Astrocyte (in vitro differentiated cells and primary cell): ENCODE data around the gene MARK2. TPM values are rescaled to one million over a fixed set of nuclear protein-coding genes. Genes with fewer than 3 reads are reported as not detected.
A peak's percentile ranks its signal among the peaks of the same experiment; 100 is the strongest.

Experiments
- DNase-seq: peaks from one replicate; pipeline ENCODE4 v3.0.0-alpha.2; 2010; ENCODE audit warnings: low read depth
- FAIRE-seq: peaks from 2 replicates; lab custom pipeline; 2011; peaks lifted over from hg19 to GRCh38; lab: Jason Lieb, UNC
- H2AFZ ChIP-seq: 2 replicates; pipeline ENCODE4 v1.6.0; 2012; ENCODE audit warnings: low read depth, low read length, inconsistent platforms
- H3K27ac ChIP-seq: 2 replicates; pipeline ENCODE4 v1.5.1; 2011; ENCODE audit warnings: low read depth, low read length, inconsistent platforms
- H3K27me3 ChIP-seq: 2 replicates; pipeline ENCODE4 v1.6.0; 2011; ENCODE audit warnings: low read length, inconsistent platforms; ENCODE audit not compliant: insufficient read depth
- H3K36me3 ChIP-seq: 2 replicates; pipeline ENCODE4 v1.5.1; 2011; ENCODE audit warnings: low read length, inconsistent platforms; ENCODE audit not compliant: insufficient read depth
- H3K4me1 ChIP-seq: 2 replicates; pipeline ENCODE4 v1.5.1; 2011; ENCODE audit warnings: low read length, inconsistent platforms; ENCODE audit not compliant: insufficient read depth
- H3K4me2 ChIP-seq: 2 replicates; pipeline ENCODE4 v1.6.0; 2012; ENCODE audit warnings: low read length, inconsistent platforms
- H3K4me3 ChIP-seq: 2 replicates; pipeline ENCODE4 v1.5.1; 2011; ENCODE audit warnings: low read depth, mild to moderate bottlenecking, low read length, inconsistent platforms; ENCODE audit not compliant: insufficient read depth
- H3K79me2 ChIP-seq: 2 replicates; pipeline ENCODE4 v1.6.0; 2012; ENCODE audit warnings: mild to moderate bottlenecking, low read length, inconsistent platforms; ENCODE audit not compliant: insufficient read depth
- H3K9ac ChIP-seq: 2 replicates; pipeline ENCODE4 v1.6.0; 2012; ENCODE audit warnings: mild to moderate bottlenecking, low read length, inconsistent platforms
- H3K9me3 ChIP-seq: 2 replicates; pipeline ENCODE4 v1.5.1; 2012; ENCODE audit warnings: low read depth, mild to moderate bottlenecking, low read length, inconsistent platforms; ENCODE audit not compliant: insufficient read depth
- H4K20me1 ChIP-seq: 2 replicates; pipeline ENCODE4 v1.6.0; 2012; ENCODE audit warnings: low read length, inconsistent platforms; ENCODE audit not compliant: insufficient read depth
- H3K27ac Mint-ChIP-seq: one replicate; pipeline ENCODE4 v1.8.0; 2021; ENCODE audit warnings: mild to moderate bottlenecking, mixed read lengths; ENCODE audit not compliant: unreplicated experiment
- H3K27me3 Mint-ChIP-seq: one replicate; pipeline ENCODE4 v1.8.0; 2021; ENCODE audit warnings: low read depth, mixed read lengths; ENCODE audit not compliant: unreplicated experiment
- H3K36me3 Mint-ChIP-seq: one replicate; pipeline ENCODE4 v1.8.0; 2021; ENCODE audit warnings: low read depth, mixed read lengths; ENCODE audit not compliant: unreplicated experiment
- H3K4me1 Mint-ChIP-seq: one replicate; pipeline ENCODE4 v1.8.0; 2021; ENCODE audit warnings: low read depth, mixed read lengths; ENCODE audit not compliant: unreplicated experiment
- H3K4me3 Mint-ChIP-seq: one replicate; pipeline ENCODE4 v1.8.0; 2021; ENCODE audit warnings: mild to moderate bottlenecking, moderate library complexity, mixed read lengths; ENCODE audit not compliant: unreplicated experiment
- H3K9me3 Mint-ChIP-seq: one replicate; pipeline ENCODE4 v1.8.0; 2021; ENCODE audit warnings: mild to moderate bottlenecking, mixed read lengths; ENCODE audit not compliant: unreplicated experiment
- CTCF ChIP-seq: IDR thresholded peaks from 2 replicates; pipeline ENCODE4 v1.5.1; 2011; ENCODE audit warnings: low read depth, mild to moderate bottlenecking, inconsistent platforms, low read length, moderate library complexity; ENCODE audit not compliant: insufficient read depth
- EZH2 ChIP-seq: IDR thresholded peaks from 2 replicates; pipeline ENCODE4 v1.6.1; 2012; ENCODE audit warnings: mild to moderate bottlenecking, low read length, inconsistent platforms; ENCODE audit not compliant: insufficient read depth
- total RNA-seq: library from RNA; stranded (reverse); gene quantifications from 2 replicates; pipeline ENCODE4 v1.2.1, GENCODE V29; 2021

The MARK2 gene
- total RNA-seq, 1 donor from 2014 or later: 38.1 TPM

GRCh38 chr11:63911876-63912275 lies 73.0 kb downstream of the MARK2 start:
- DNase-seq (no peak), FAIRE-seq (no peak)
- Histone ChIP-seq H2AFZ (no peak overlapping the region), H3K4me1 (no peaks in the 10 kb centered on the region), H3K9ac (no peak overlapping the region), H3K4me2 (no peak overlapping the region), H3K79me2 (no peaks in the 10 kb centered on the region), H3K27ac (no peak overlapping the region), H3K27me3 (no peaks in the 10 kb centered on the region), H3K9me3 (no peaks in the 10 kb centered on the region), H4K20me1 (peaks cover 19% of the 10 kb centered on the region), H3K4me3 (no peak overlapping the region), H3K36me3 (no peaks in the 10 kb centered on the region)
- no peaks in the 10 kb centered on the region for H3K27me3 Mint-ChIP-seq
- peaks cover 6% of the 10 kb centered on the region for H3K4me1 Mint-ChIP-seq
- TF ChIP-seq CTCF: no peak
- no peak for TF ChIP-seq EZH2
- H3K27ac Mint-ChIP-seq: no peak overlapping the region
- H3K9me3 Mint-ChIP-seq: no peaks in the 10 kb centered on the region
- H3K36me3 Mint-ChIP-seq: peaks cover 7% of the 10 kb centered on the region
- H3K4me3 Mint-ChIP-seq: no peak overlapping the region

GRCh38 chr11:63912678-63913077 lies 73.8 kb downstream of the MARK2 start:
- Mint-ChIP-seq H3K4me1 (peaks cover 6% of the 10 kb centered on the region), H3K9me3 (no peaks in the 10 kb centered on the region), H3K27ac (no peak overlapping the region), H3K4me3 (no peak overlapping the region), H3K27me3 (no peaks in the 10 kb centered on the region), H3K36me3 (peaks cover 7% of the 10 kb centered on the region)
- Histone ChIP-seq H2AFZ (no peak overlapping the region), H3K9me3 (no peaks in the 10 kb centered on the region), H3K27ac (no peak overlapping the region), H3K9ac (no peak overlapping the region), H3K4me3 (no peak overlapping the region), H3K4me2 (no peak overlapping the region), H4K20me1 (peaks cover 15% of the 10 kb centered on the region), H3K27me3 (no peaks in the 10 kb centered on the region), H3K79me2 (no peaks in the 10 kb centered on the region), H3K36me3 (no peaks in the 10 kb centered on the region), H3K4me1 (peaks cover 5% of the 10 kb centered on the region)
- no peak for TF ChIP-seq CTCF
- DNase-seq (no peak), FAIRE-seq (no peak)

GRCh38 chr11:63913866-63914830 lies 75.2 kb downstream of the MARK2 start:
- H3K4me2 ChIP-seq: no peak overlapping the region
- peaks cover 10% of the 10 kb centered on the region for H3K4me1 Mint-ChIP-seq
- FAIRE-seq: no peak

More at GRCh38 chr11:63913866-63914830, 75.2 kb downstream of the MARK2 start:
- Mint-ChIP-seq H3K27ac (no peak overlapping the region), H3K9me3 (no peaks in the 10 kb centered on the region), H3K27me3 (no peaks in the 10 kb centered on the region), H3K36me3 (peaks cover 7% of the 10 kb centered on the region), H3K4me3 (peak overlapping the region; percentile 60)
- Histone ChIP-seq H3K27me3 (no peaks in the 10 kb centered on the region), H3K79me2 (no peaks in the 10 kb centered on the region), H3K4me1 (peaks cover 15% of the 10 kb centered on the region), H4K20me1 (peaks cover 10% of the 10 kb centered on the region), H3K9ac (no peak overlapping the region), H3K4me3 (no peak overlapping the region), H3K27ac (no peak overlapping the region), H3K36me3 (no peaks in the 10 kb centered on the region), H2AFZ (no peak overlapping the region), H3K9me3 (no peaks in the 10 kb centered on the region)
- no peak for DNase-seq
- TF ChIP-seq EZH2 (no peak), CTCF (no peak)
